ENCODE results near the gene ZNF516. TPM values are rescaled to one million over a fixed set of nuclear protein-coding genes. Genes with fewer than 3 reads are reported as not detected.

ZNF516 gene
- total RNA-seq, 6 experiments from 2014 or later, result 10.2 to 16.0 (median 13.7) TPM

DNA sequence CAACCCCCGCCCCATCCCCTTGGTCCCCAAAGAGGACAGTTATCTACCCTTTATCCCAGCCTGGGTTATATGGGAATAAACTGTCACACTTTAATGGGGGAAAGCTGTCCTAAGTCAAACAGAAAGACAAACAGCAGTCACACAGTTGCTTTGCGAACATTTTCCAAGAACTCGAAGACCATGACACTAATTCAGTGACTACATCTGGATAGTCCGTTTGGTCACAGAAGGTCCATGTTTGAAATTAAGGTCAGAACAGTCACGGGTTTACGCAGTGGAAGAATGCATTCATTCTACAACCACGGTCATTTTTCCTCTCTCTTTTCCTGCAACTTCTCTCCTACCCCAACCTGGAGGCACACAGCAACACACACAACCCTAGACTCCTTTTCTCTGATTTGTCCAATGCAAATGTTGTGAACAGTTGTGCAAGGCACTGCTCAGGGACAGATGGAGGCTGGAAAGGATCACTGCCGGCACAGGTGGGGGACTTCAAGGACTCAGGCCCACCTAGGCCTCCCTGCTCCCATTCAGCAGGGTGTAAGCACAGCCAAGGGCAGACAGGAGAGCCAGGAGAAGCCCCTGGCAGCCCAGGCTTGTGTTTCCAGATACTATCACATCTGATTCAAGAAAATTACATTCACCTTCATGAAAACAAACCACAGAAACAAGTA lies 39.9 kb downstream of the ZNF516 start:
- intact Hi-C loops (cut with DNase I), result no loop called here
- Histone ChIP-seq H3K27ac (no peak overlapping the region), H3K36me3 (no peaks in the 10 kb centered on the region), H3K4me1 (peaks cover 0 to 20% (median 3%) of the 10 kb centered on the region in 4 donors), H3K4me3 (no peak overlapping the region), H3K27me3 (no peaks in the 10 kb centered on the region), H3K9me3 (no peaks in the 10 kb centered on the region)
- 73% methylated on average over 6 of the region's 8 CpGs for WGBS (ENCODE audit: insufficient coverage, low coverage, low lambda C conversion rate, missing lambda C conversion rate)
- TF ChIP-seq, protein P1, sequence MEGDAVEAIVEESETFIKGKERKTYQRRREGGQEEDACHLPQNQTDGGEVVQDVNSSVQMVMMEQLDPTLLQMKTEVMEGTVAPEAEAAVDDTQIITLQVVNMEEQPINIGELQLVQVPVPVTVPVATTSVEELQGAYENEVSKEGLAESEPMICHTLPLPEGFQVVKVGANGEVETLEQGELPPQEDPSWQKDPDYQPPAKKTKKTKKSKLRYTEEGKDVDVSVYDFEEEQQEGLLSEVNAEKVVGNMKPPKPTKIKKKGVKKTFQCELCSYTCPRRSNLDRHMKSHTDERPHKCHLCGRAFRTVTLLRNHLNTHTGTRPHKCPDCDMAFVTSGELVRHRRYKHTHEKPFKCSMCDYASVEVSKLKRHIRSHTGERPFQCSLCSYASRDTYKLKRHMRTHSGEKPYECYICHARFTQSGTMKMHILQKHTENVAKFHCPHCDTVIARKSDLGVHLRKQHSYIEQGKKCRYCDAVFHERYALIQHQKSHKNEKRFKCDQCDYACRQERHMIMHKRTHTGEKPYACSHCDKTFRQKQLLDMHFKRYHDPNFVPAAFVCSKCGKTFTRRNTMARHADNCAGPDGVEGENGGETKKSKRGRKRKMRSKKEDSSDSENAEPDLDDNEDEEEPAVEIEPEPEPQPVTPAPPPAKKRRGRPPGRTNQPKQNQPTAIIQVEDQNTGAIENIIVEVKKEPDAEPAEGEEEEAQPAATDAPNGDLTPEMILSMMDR (IDR thresholded peaks at IDR 0.05), result no peak
- TF ChIP-seq POLR2A (IDR thresholded peaks at IDR 0.05), result no peak
- ATAC-seq, result no peak
- DNase-seq, result no peak

DNA sequence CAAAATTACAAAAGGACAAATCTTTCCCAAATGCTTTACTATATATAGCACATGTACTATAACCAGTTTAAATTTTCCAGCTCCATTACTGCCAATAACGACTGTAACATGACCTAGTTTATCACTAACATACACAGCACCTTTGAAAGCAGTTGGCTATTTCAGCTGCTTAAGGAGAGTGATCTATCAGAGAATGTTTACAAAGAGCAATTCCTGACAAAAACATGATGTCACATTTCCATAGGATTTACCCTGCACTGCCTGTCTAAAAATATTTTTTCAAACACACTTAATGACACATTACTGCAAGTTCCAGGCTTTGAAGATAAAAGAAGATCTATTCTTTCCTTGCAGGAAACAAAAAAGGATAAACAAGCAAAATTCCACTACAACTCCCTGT lies 40.6 kb downstream of the ZNF516 start:
- Histone ChIP-seq H3K9me3 (no peaks in the 10 kb centered on the region), H3K27ac (no peak overlapping the region), H3K36me3 (no peaks in the 10 kb centered on the region), H3K27me3 (no peaks in the 10 kb centered on the region), H3K4me3 (no peak overlapping the region), H3K4me1 (peaks cover 0 to 20% (median 3%) of the 10 kb centered on the region in 4 donors)
- intact Hi-C loops (cut with DNase I), result no loop called here
- ATAC-seq (no peak), DNase-seq (no peak)
- no peak for TF ChIP-seq POLR2A (IDR thresholded peaks at IDR 0.05)
- TF ChIP-seq, protein P1 (IDR thresholded peaks at IDR 0.05), result no peak
- WGBS (ENCODE audit: insufficient coverage, low coverage, low lambda C conversion rate, missing lambda C conversion rate), result 6% methylated on average over 1 of the region's 1 CpG

DNA sequence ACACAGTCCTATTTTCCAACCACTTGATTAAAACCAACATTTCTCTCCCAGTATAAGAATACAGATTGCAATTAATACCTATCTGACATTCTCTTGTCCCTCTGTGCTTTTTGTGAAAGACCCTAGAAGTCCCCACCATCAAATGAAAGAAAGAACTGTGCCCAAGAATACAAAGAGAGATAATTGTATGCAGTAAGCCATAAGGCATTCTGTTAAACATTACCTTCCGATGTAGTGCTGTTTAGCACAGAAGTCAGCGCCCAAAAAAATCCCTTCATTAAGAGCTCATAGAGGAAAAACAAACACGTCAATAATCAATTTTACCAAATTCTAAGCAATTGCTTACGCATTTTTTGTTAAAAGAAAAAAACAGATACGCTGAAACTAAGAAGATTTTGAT lies 41.1 kb downstream of the ZNF516 start:
- Histone ChIP-seq H3K4me3 (no peak overlapping the region), H3K27me3 (no peaks in the 10 kb centered on the region), H3K4me1 (peaks cover 0 to 21% (median 3%) of the 10 kb centered on the region in 4 donors), H3K9me3 (no peaks in the 10 kb centered on the region), H3K27ac (no peak overlapping the region), H3K36me3 (no peaks in the 10 kb centered on the region)
- intact Hi-C loops (cut with DNase I), result no loop called here
- DNase-seq, result no peak
- TF ChIP-seq, protein P1 (IDR thresholded peaks at IDR 0.05), result no peak
- TF ChIP-seq POLR2A (IDR thresholded peaks at IDR 0.05), result no peak
- no peak for ATAC-seq
- WGBS (ENCODE audit: insufficient coverage, low coverage, low lambda C conversion rate, missing lambda C conversion rate), result 72% methylated on average over 5 of the region's 5 CpGs

DNA sequence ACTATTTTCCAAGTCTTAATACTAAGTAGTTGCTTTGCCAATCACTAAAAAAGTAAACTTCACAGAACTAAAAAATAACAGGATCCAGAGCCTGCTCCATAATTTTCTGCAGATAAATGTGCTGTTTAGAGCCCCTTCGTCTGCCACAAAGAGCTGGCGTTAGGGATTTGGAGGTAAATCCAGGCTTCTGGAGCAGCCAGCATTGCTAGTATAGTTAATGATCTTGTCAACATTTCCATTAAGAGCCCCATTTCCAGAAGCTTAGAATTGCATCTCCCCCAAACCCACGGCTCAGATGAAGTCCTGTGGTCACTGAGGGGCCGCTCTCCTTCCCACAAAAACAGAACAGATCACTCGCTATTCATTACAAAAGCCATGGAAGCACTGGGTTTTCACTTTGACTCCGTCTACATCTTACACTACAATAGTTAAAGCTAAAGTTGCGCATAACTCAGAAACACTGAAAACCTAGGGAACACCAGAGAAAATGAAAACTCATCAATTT lies 41.9 kb downstream of the ZNF516 start:
- Histone ChIP-seq H3K27me3 (no peaks in the 10 kb centered on the region), H3K4me3 (no peak overlapping the region), H3K36me3 (no peaks in the 10 kb centered on the region), H3K4me1 (peaks cover 0 to 29% (median 4%) of the 10 kb centered on the region in 4 donors), H3K9me3 (no peaks in the 10 kb centered on the region), H3K27ac (no peak overlapping the region)
- ATAC-seq (no peak), DNase-seq (no peak)
- 89% methylated on average over 7 of the region's 7 CpGs for WGBS (ENCODE audit: insufficient coverage, low coverage, low lambda C conversion rate, missing lambda C conversion rate)
- intact Hi-C loops (cut with DNase I), result no loop called here
- TF ChIP-seq, protein P1 (IDR thresholded peaks at IDR 0.05), result no peak
- TF ChIP-seq POLR2A (IDR thresholded peaks at IDR 0.05), result no peak
